HG03520 (cell line): ENCODE data around the gene CFLAR.
"Not testable (repeated sequence)": the region's sequence is repeated elsewhere in the genome, so short reads cannot be mapped to it uniquely, and the experiment has no call there.

Experiments used
- ATAC-seq: cut with Tn5 transposase; IDR thresholded peaks from one replicate; pipeline ENCODE4 v1.9.1; 2021; ENCODE audit warnings: mild to moderate bottlenecking, moderate library complexity; ENCODE audit not compliant: unreplicated experiment

Gene CFLAR

DNA sequence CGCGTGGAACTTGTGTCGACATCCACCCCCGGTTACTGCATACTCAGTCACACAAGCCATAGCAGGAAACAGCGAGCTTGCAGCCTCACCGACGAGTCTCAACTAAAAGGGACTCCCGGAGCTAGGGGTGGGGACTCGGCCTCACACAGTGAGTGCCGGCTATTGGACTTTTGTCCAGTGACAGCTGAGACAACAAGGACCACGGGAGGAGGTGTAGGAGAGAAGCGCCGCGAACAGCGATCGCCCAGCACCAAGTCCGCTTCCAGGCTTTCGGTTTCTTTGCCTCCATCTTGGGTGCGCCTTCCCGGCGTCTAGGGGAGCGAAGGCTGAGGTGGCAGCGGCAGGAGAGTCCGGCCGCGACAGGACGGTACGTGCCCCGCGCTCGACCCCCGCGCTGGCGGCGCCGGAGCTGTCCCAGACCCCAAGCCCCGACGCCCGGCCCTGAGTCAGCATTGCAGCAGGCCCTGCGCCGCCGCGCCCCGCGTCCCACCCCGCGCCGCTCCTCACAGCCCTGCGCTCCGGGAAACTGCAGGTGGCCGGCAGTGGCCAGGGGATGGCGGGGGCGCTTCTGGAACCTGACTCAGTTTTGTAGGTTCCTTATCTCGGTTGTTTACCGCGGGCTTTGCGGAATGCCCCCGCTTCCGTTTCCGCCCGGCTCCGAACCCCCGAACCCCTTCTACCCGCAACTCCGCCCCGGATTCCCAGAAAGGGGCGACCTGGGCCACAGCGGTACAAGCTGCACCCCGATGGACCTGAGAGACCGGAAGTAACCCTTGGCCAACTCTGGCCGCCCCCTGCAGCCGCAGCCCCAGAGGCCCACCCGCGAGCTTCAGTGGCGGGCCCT lies at the start of gene CFLAR:
CFLAR (plus strand) TSS at position 50 of the 844 bp plus-strand sequence. CDS start 13,702 bp downstream, outside the sequence.
- peak; percentile 39 for ATAC-seq

DNA sequence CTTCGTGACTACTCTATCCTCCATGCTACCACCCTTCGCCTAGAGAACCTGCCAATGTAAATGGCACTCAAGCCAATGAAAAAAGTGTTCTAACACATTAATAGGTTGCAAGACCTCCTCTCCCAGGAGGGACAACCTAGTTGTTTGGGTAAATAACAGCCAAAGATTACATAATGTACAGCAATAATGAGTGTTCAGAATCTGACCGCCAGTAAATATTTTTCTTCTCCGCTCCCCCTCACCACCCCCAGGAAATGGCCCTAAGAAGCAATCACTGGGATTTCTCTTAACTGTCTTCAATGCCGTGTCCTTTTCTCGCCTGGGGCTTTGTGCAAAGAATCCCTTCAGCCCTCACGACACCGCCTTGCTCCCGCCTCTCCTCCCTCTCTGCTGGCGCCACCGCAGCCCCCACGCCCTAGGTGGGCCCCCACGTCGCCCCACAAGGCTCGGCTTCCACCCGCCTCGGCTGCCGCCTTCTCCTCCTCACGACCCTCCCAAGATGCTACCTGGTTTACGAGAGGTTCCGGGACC lies 45.0 kb upstream of the CFLAR start:
- ATAC-seq: peak; percentile 13

DNA sequence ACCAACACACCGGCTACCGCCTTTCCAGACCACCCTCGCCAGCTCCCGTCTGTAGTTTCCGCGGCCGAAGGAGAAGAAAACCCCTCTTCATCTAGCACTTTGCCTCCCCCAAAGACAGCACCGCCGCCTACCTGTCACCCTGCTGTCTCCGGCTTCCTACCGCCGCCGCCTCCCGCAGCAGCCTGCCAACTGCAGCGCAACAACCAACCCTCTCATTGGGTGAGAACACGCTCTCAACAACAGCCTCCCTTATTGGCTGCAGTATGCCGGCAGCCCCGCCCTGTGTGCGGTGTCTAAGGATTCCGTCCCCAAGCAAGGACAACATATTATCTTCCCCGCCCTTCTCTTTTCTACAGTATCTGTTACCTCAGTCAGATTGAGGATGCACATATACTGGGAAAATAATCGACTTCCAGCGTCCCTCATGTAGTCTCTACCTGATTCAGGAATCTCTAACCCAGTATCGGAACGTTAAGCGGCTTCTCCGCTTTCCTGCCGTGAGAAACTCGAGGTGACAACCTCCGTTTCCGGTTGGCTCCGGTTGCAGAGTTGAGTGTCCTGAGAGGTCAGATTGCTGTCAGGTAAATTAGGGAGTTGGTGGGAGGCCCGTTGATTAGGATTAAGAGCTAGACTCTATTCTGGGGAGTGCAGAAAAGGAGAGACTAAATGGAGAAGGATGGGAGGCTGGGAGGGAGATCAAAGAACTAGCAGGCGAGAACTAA lies 44.3 kb upstream of the CFLAR start, which contains the start of the genes HYCC2 and NDUFB3:
HYCC2 (minus strand) TSS at position 193 of the 722 bp plus-strand sequence. CDS start 47,662 bp downstream, outside the sequence.
NDUFB3 (plus strand) TSS at position 523 of the 722 bp plus-strand sequence. CDS start 6,882 bp downstream, outside the sequence.
- peak; percentile 96 for ATAC-seq

DNA sequence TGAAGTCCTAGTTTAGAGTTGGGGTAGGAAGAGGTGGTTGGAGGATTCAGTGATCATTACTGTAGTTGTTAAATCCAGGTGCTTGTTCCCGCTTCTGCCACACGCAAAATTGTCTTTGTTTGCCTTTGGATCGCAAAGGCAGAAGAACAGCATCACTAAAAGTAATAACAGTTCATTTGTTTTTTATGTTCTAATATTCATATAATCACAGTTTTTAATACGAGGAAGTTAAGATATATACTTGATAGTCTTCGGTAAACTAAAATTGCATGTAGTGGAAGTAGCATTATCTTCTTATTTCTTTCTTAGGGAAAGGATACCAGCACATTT lies 43.8 kb upstream of the CFLAR start:
- ATAC-seq: peak; percentile 6

DNA sequence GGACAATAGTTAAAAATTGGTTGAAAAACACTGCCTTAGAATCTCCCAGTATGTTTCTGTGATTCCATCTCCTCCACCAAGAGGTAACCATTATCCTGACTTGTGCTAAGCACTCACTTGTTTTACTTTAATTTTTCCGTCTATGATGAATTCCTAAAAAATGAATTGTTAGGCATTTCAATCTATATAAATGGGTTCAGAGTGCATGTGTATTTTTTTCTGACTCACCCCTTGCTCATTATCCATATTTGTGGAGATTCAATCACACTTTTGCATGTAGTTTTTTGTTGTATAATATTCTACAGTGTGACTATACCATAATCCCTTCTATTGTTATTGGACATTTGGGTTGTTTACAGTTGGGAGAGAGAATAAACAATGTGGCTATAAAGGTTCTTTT lies 42.9 kb upstream of the CFLAR start:
- no peak for ATAC-seq

DNA sequence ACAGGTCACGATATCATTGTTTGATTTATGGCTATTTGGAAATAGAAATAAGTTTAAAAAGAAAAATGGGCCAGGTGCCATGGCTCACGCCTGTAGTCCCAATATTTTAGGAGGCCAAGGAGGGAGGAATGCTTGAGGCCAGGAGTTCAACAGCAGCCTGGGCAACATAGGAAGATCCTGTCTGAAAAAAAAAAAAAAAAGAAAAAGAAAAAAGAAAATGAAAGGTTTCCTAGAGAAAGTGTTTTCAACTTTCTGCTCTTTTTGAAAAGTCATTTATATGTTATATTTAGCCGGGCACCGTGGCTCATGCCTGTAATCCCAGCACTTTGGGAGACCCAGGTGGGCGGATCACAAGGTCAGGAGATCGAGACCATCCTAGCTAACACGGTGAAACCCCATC lies 41.0 kb upstream of the CFLAR start:
- no peak for ATAC-seq

DNA sequence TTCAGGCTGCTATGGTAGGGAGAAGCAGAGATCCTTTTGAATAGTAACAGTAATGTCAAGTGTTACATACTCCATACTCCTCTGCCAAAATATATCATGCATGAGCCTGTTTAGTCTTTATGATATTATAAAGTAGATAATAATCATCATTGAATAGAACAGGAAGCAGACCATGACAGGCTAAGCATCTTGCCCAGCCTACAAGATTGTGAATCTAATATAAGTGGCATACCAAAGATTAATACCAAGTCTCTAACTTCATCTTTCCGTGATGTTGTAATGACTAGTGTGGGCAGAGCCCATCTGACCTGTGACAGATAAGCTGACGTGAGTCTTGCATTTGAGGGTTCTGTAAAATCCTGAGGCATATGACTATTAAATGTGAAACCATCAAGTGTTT lies 31.1 kb upstream of the CFLAR start:
- no peak for ATAC-seq

DNA sequence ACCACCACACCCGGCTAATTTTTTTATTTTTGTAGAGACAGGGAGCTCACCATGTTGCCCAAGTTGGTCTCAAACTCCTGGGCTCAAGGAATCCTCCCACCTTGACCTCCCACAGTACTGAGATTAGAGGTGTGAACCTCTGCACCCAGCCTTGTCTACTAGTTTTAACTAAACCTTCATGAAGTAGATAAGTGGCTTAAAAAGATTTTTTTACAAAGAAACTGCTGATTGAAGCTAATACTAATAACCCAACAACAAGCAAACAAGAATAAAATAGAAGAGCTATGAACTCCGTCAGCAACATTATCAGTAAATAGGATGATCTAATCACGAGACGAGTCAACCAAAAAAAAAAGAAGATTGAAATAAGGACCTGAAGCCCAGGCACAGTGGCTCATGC lies 25.4 kb upstream of the CFLAR start:
- no peak for ATAC-seq

DNA sequence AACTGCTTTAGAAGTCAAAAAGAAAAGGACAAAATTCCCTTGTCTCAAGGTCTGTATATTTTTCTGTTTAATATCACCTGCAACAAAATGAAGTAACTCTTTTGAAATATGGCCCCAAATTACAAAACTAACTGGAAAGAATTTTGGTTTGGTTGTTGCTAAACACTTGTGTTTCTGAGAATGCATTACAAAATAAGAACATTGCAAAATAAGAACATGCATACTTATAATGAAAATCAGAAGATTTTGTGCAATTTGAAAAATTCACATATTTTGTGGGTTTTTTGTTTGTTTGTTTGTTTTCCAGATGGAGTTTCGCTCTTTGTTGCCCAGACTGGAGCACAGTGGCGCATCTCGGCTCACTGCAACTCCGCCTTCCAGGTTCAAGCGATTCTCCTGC lies 22.4 kb upstream of the CFLAR start:
- no peak for ATAC-seq

DNA sequence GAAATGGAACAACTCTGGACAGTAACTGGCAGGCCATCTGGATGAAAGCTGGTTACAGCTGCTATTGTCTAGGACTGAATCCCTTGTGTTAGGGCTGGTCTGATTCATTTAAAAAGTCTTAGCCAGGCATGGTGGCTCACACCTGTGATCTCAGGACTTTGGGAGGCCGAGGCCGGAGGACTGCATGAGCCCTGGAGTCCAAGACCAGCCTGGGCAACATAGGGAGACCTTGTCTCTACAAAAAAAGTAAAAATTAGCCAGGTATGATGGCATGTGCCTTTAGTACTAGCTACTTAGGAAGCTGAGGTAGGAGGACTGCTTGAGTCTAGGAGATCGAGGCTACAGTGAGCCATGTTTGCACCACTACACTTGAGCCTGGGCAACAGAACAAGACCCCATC lies 15.5 kb upstream of the CFLAR start:
- ATAC-seq: no peak

DNA sequence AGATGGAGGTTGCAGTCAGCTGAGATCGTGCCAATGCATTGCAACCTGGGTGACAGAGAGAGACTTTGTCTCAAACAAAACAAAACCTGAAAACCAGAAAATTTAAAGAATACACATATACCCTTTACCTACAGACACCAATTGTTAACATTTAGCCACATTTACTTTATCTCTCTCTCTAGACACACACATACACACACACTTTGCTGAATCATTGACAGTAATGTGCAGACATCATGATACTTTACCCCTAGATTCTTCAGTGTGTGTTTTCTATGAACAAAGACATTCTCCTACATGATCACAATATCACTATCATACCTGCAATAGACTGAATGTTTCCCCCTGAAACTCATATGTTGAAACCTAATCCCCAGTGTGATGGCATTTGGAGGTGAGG lies 10.2 kb upstream of the CFLAR start:
- ATAC-seq: no peak

DNA sequence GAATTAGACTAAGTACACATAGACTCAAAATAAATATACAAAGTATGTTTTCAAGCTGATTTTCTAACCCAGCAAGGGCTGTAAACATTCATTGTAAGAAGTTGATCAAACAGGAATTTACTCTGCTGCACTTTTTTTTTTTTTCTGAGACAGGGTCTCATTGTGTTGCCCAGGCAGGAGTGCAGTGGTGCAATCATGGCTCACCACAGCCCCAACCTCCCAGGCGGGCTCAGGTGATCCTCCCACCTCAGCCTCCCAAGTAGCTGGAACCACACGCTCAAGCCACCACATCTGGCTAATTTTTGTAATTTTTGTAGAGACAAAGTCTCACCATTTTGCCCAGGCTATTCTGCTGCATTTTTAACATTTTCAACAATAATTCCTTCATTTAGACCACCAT lies 8.3 kb upstream of the CFLAR start:
- no peak for ATAC-seq

DNA sequence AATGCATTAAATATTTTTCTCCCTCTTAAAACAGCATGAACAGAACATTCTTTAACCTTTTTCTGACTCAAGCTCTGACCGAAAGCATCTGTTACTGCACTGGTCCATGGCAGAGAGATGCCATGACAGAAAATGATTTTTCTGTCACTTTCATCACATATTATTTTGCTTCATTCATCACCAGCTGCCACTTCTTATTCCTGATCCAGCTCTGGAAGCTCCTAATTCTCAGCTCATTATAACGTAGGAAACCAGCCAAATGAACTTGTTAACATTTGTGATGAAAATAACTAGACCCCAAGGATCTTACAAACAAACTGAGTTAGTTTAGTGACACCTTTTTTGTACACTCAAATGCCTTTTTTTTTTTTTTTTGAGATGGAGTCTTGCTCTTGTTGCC lies 7.6 kb upstream of the CFLAR start:
- ATAC-seq: no peak

DNA sequence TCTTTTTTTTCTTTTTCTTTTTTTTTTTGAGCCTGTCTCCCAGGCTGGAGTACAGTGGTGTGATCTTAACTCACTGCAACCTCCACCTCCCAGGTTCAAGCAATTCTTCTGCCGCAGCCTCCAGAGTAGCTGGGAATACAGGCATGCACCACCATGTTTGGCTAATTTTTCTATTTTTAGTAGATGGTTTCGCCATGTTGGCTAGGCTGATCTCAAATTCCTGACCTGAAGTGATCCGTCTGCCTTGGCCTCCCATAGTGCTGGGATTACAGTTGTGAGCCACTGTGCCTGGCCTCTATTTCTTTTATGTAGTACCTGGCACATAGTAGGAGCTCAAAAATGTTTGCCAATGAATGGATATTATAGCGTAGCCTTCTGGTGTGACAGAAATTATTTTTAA lies 6.8 kb upstream of the CFLAR start:
- ATAC-seq: no peak

DNA sequence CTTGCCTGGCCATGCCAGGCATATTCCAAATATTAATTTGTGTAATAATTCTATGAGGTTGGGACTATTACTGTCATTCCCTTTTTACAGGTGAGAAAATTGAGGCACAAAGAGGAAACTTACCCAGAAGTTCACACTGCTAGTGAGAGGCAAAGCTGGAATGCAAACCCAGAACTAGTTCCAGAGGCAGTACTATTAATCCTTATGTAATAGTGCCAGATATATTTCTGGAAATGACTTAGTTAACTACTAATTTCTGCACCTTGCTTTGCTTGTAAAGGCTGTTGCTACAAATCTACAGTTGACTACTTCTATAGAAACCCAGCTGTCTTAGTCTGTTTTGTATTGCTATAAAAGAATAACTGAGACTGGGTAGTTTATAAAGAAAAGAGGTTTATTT lies 5.3 kb upstream of the CFLAR start:
- ATAC-seq: no peak

DNA sequence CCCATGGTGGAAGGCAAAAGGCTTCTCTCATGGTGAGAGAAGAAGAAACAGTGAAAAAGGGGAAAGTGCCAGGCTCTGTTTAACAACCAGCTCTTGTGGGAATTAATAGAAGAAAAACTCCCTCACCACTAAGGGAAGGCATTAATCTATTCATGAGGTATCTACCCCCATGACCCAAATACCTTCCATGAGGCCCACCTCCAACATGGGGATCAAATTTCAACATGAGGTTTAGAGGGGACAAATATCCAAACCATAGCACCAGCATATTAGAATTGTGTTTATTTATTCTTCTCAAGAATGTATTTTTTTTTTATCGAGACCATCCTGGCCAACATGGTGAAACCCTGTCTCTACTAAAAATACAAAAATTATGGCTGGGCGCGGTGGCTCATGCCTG lies 4.9 kb upstream of the CFLAR start:
- ATAC-seq: no peak

DNA sequence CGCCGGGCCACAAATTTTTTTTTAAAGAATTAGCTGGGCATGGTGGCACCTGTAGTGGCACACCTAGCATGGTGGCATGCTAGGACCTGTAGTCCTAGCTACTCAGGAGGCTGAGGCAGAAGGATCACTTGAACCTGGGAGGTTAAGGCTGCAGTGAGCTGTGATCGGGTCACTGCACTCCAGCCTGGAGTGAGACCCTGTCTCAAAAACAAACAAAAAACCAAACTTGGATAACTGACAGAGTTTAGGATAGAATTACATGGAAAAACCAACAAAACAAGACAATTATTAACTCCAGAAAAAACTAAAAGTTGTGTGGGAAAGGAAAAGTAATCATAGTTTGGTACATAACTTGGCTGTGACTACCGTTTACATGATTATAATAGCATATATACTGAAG lies 1.6 kb upstream of the CFLAR start:
- no peak for ATAC-seq

DNA sequence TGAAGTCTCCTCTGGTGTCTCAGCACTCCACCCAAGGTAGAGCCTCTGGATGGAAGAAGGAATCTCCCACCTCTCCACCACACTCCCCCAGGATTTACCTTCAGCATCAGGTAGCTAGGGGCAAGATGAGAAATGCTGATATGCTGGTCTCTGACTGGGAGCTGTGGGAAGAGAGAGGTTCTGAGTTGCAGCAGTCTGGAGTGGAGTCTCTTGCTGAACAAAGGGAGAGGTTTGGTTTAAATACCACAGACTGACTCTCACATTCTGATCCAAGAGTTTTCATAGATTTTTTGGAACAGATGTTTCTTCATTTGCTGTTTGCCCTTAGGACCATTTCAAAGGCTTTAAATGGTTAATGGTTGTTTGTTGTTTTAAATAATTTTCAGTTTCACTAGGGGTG lies 1.1 kb upstream of the CFLAR start:
- ATAC-seq: no peak

DNA sequence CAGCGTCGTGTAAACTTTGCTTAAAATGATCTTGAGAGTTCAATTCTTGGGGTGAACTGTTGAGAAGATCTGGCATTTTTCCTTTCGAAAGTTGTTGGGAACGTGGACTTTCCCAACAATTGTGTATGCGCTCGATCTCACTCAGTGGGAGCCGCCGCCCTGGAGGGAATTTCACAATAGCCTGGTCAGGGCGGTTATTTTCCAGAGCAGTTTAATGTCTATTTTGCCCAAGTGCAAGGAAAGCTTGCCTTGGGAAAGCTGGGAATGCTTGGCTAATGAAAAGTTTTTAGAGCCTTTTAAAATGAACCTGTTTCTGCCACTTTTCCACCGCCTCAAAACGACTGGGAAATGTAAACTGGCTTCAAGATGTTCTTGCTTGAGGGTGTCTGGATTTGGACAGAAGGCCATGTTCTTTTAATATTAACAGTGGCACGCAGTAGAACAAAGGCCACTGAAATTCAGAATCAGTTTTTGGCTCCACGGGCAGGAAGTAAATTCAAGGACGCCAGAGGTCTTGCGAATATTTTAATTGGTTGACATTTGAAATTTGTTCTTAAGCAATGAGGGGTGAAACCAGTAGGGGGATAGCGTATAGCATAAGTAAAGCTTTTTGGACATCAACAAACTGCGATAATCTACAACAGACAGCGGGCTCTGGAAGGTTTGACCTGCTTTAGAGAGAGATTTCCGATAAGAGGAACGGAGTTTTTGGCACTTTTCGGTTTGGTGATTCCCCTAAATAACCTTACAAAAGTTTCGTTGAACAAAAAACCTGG lies 1.2 kb downstream of the CFLAR start:
- ATAC-seq: no peak

DNA sequence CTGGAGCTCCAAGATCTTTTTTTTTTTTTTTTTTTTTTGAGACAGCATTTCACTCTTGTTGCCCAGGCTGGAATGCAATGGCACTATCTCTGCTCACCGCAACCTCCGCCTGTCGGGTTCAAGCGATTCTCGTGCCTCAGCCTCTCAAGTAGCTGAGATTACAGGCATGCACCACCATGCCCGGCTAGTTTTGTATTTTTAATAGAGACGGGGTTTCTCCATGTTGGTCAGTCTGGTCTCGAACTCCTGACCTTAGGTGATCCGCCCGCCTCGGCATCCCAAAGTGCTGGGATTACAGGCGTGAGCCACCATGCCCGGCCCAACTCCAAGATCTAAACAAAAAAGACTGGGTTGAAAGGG lies 1.8 kb downstream of the CFLAR start:
- ATAC-seq: not testable (repeated sequence)
